AG10803 (cell line): ENCODE measurements around the gene ATXN2L.

Source experiments
- DNase-seq: peaks from one replicate; pipeline ENCODE4 v3.0.0; 2010; ENCODE audit warnings: low read depth
- H3K4me3 ChIP-seq: 2 replicates; pipeline ENCODE4 v1.5.1; 2011; ENCODE audit warnings: mild to moderate bottlenecking, low read length, control low read depth
- CTCF ChIP-seq: conservative IDR thresholded peaks from 2 replicates; pipeline ENCODE4 v1.5.1; 2011; ENCODE audit warnings: mild to moderate bottlenecking, low read length, control low read depth, inconsistent platforms

Gene ATXN2L

GRCh38 chr16:28834873-28835863 lies 12.4 kb downstream of the ATXN2L start:
- no peak overlapping the region for H3K4me3 ChIP-seq
- no peak for TF ChIP-seq CTCF
- DNase-seq: no peak

GRCh38 chr16:28835864-28836760 lies 13.3 kb downstream of the ATXN2L start:
- TF ChIP-seq CTCF: no peak
- no peak for DNase-seq
- no peak overlapping the region for H3K4me3 ChIP-seq

- DNase-seq: no peak
- H3K4me3 ChIP-seq: no peak overlapping the region
- TF ChIP-seq CTCF: no peak
Measured at GRCh38 chr16:28836761-28837064, 13.9 kb downstream of the ATXN2L start.

GRCh38 chr16:28837672-28838557 lies 15.1 kb downstream of the ATXN2L start:
- TF ChIP-seq CTCF: no peak
- no peak for DNase-seq

GRCh38 chr16:28838558-28838918 lies 15.7 kb downstream of the ATXN2L start:
- no peak for DNase-seq

More at GRCh38 chr16:28837672-28838557, 15.1 kb downstream of the ATXN2L start:
- H3K4me3 ChIP-seq: no peak overlapping the region

More at GRCh38 chr16:28838558-28838918, 15.7 kb downstream of the ATXN2L start:
- H3K4me3 ChIP-seq: no peak overlapping the region
- TF ChIP-seq CTCF: no peak
